Chondrocyte (in vitro differentiated cells): ENCODE measurements around the gene KRT4. TPM values are rescaled to one million over a fixed set of nuclear protein-coding genes. Genes with fewer than 3 reads are reported as not detected.

Experiments
- DNase-seq: peaks from one replicate; pipeline ENCODE4 v3.0.0; 2021; ENCODE audit warnings: mixed read lengths, low spot score
- H3K27ac Mint-ChIP-seq: one replicate; pipeline ENCODE4 v1.8.0; 2021; ENCODE audit warnings: mild to moderate bottlenecking, moderate library complexity, mixed read lengths; ENCODE audit not compliant: unreplicated experiment
- H3K27me3 Mint-ChIP-seq: 2 replicates; pipeline ENCODE4 v1.8.0; 2021; ENCODE audit warnings: low read depth, mixed read lengths
- H3K36me3 Mint-ChIP-seq: 2 replicates; pipeline ENCODE4 v1.8.0; 2021; ENCODE audit warnings: low read depth, mixed read lengths
- H3K4me1 Mint-ChIP-seq: 2 replicates; pipeline ENCODE4 v1.8.0; 2021; ENCODE audit warnings: low read depth, mild to moderate bottlenecking, mixed read lengths
- H3K4me3 Mint-ChIP-seq: one replicate; pipeline ENCODE4 v1.8.0; 2021; ENCODE audit warnings: mild to moderate bottlenecking, moderate library complexity, mixed read lengths; ENCODE audit not compliant: unreplicated experiment
- H3K9me3 Mint-ChIP-seq: 2 replicates; pipeline ENCODE4 v1.8.0; 2021; ENCODE audit warnings: low read depth, mixed read lengths
- CTCF ChIP-seq: fragments of 200-600 bp; sonication (generic); IDR thresholded peaks from 2 replicates; pipeline ENCODE4 v1.5.0; 2021; ENCODE audit warnings: antibody characterized with exemption, mild to moderate bottlenecking, moderate library complexity
- total RNA-seq: library from RNA; stranded (reverse); gene quantifications from 3 replicates; pipeline ENCODE4 v1.2.1, GENCODE V29; 2021

KRT4 gene
- total RNA-seq, 1 donor from 2014 or later, result 0.90 TPM

DNA sequence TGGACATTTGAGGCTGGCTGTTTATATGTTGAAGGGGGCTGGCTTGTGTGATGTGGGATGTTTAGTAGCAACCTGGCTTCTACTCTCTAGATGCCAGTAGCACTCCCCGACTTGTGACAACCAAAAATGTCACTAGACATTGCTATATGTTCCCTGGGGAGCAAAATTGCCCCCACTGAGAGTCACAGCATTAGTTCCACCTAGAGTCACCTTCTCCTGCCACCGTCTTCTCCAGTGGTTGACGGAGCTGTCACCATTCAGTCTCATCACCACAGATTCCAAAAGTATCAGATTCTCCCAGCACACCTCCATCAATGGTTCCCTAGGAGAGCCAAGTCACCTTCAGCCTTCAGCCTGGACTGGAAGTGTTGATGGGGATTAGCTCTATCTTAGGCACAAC, 29.0 kb downstream of the KRT4 start:
- Mint-ChIP-seq H3K4me3 (no peak overlapping the region), H3K27me3 (peaks cover 66% of the 10 kb centered on the region), H3K27ac (no peak overlapping the region), H3K4me1 (no peaks in the 10 kb centered on the region), H3K36me3 (no peaks in the 10 kb centered on the region), H3K9me3 (peaks cover 2% of the 10 kb centered on the region)
- no peak for TF ChIP-seq CTCF
- DNase-seq, result no peak

GRCh38 chr12:52783563-52784316, 30.2 kb downstream of the KRT4 start:
- Mint-ChIP-seq H3K4me3 (no peak overlapping the region), H3K36me3 (no peaks in the 10 kb centered on the region), H3K4me1 (no peaks in the 10 kb centered on the region), H3K9me3 (peaks cover 2% of the 10 kb centered on the region), H3K27ac (no peak overlapping the region), H3K27me3 (peaks cover 67% of the 10 kb centered on the region)
- DNase-seq, result no peak
- TF ChIP-seq CTCF, result no peak

GRCh38 chr12:52782502-52782901, 31.4 kb downstream of the KRT4 start:
- Mint-ChIP-seq H3K4me3 (no peak overlapping the region), H3K36me3 (no peaks in the 10 kb centered on the region), H3K27me3 (peaks cover 68% of the 10 kb centered on the region), H3K27ac (no peak overlapping the region), H3K9me3 (peaks cover 2% of the 10 kb centered on the region), H3K4me1 (no peaks in the 10 kb centered on the region)
- no peak for TF ChIP-seq CTCF
- DNase-seq, result no peak

GRCh38 chr12:52781399-52782082, 32.4 kb downstream of the KRT4 start:
- H3K4me1 Mint-ChIP-seq, result no peaks in the 10 kb centered on the region
- H3K4me3 Mint-ChIP-seq, result no peak overlapping the region
- TF ChIP-seq CTCF, result no peak
- no peaks in the 10 kb centered on the region for H3K36me3 Mint-ChIP-seq
- peaks cover 72% of the 10 kb centered on the region for H3K27me3 Mint-ChIP-seq
- H3K27ac Mint-ChIP-seq, result no peak overlapping the region
- DNase-seq, result no peak
- peaks cover 2% of the 10 kb centered on the region for H3K9me3 Mint-ChIP-seq

DNA sequence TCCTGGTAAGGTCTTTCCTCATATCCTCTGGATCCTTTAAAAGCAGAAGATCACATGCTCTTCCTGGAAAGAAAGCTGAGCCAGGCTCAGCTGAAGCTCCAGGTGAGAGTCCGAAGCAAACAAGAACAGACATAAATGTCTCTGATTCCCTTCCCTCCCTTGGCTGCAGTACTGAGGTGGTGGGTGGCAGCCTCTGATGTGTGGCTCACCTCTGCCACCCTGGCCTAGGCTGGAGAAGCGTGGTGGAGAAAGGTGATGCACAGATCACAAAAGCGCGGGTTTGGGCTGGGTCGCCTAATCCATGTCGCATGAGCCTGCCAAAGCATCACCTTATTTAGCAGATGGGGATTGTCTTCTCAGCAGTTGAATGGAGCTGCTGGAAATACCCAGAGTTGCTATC, 34.0 kb downstream of the KRT4 start:
- no peak for TF ChIP-seq CTCF

More for the DNA sequence above, 34.0 kb downstream of the KRT4 start:
- Mint-ChIP-seq H3K4me1 (no peaks in the 10 kb centered on the region), H3K4me3 (no peak overlapping the region), H3K36me3 (no peaks in the 10 kb centered on the region), H3K27ac (no peak overlapping the region), H3K9me3 (no peaks in the 10 kb centered on the region), H3K27me3 (peaks cover 72% of the 10 kb centered on the region)
- no peak for DNase-seq
